T-helper 2 cell (primary cell): ENCODE measurements around the gene USP40.
"Not testable (repeated sequence)": the region's sequence is repeated elsewhere in the genome, so short reads cannot be mapped to it uniquely, and the experiment has no call there.

Experiments
- DNase-seq, 5 experiments: peaks; one replicate each; pipeline versions ENCODE4 v3.0.0 to v3.0.0-alpha.2; 2012 to 2022
- total RNA-seq, 2 donors: gene quantifications; one replicate each; lab custom pipeline; 2026; lab: John Stamatoyannopoulos, UW

USP40 gene, protein sequence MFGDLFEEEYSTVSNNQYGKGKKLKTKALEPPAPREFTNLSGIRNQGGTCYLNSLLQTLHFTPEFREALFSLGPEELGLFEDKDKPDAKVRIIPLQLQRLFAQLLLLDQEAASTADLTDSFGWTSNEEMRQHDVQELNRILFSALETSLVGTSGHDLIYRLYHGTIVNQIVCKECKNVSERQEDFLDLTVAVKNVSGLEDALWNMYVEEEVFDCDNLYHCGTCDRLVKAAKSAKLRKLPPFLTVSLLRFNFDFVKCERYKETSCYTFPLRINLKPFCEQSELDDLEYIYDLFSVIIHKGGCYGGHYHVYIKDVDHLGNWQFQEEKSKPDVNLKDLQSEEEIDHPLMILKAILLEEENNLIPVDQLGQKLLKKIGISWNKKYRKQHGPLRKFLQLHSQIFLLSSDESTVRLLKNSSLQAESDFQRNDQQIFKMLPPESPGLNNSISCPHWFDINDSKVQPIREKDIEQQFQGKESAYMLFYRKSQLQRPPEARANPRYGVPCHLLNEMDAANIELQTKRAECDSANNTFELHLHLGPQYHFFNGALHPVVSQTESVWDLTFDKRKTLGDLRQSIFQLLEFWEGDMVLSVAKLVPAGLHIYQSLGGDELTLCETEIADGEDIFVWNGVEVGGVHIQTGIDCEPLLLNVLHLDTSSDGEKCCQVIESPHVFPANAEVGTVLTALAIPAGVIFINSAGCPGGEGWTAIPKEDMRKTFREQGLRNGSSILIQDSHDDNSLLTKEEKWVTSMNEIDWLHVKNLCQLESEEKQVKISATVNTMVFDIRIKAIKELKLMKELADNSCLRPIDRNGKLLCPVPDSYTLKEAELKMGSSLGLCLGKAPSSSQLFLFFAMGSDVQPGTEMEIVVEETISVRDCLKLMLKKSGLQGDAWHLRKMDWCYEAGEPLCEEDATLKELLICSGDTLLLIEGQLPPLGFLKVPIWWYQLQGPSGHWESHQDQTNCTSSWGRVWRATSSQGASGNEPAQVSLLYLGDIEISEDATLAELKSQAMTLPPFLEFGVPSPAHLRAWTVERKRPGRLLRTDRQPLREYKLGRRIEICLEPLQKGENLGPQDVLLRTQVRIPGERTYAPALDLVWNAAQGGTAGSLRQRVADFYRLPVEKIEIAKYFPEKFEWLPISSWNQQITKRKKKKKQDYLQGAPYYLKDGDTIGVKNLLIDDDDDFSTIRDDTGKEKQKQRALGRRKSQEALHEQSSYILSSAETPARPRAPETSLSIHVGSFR
- total RNA-seq = 24.6 reads per million in 2 donors

DNA sequence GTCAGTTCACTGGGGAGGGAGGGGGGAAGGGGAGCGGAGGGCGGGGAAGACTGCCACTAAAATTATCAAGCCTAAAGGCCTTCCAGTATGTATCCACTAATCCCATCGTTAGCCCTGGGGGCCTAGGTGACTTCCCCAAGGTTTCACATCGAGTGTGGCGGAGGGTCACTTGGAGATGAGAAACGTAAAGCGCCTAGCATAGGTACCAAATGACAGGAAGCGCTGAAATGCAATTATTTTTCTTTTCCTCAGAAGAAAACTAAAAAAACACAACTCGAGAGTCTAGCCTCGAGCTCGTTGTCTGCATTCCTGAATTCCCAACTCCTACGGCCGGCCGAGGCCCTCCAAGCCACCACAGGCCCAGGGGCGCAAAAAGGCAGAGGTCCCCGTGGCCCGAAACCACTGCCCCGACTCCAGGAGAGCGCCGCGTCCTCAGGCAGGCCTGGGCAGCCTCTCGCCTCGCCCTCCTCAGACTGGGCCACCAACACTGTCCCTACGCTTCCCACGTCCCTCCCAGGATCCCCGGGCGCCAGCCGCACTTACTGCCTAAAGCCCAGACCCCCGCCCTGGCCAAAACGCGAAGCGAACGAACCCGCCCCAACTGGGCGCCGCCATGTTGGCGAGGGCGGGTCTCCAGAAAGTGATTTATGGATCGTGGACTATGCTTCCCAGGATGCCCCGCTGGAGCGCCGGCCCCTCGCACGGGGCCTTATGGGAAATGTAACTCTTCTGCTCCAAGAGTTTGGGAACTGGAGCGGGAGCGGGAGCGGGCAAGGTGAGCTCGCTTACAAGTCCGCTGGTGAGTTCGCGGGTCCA lies at the start of gene USP40:
TSS of gene USP40 (minus strand) at position 642 of the 816 bp plus-strand sequence. CDS start 1,228 bp downstream, outside the sequence.
- peak; percentile 15 to 72 (median 36) for DNase-seq

DNA sequence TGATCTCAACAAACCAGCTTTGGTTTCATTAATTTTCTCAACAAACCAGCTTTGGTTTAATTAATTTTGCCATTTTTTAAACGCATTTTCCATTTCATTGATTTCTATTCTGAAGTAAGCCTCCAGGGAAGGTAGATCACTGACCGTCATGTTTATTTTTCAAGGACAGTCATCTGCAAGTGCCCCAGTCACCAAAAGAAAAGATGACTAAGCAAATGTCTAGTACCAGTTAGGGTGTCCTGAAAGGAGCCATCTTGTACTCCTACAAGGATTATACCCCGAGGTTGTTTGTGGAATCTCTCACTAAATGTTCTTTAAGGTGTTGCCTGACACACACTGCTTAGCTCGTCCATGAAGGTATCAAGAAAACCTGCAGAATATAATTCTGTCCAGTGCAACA lies 44.7 kb upstream of the USP40 start:
- no peak for DNase-seq

DNA sequence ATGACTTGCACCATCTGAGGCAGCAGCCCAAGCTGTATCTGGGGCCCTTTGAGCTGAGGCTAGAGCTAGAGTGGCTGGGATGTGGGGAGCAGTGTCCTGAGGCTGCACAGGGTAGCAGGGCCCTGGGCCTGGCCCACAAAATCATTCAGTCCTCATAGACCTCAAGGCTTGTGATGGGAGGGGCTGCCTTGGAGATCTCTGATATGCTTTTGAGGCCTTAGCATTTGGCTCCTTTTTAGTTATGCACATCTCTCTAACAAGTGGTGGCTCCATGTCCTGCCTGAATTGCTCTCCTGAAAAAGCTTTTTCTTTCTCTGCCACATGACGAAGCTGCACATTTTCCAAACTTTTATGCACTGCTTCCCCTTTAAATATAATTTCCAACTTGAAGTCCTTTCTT lies 39.1 kb upstream of the USP40 start:
- DNase-seq = no peak

DNA sequence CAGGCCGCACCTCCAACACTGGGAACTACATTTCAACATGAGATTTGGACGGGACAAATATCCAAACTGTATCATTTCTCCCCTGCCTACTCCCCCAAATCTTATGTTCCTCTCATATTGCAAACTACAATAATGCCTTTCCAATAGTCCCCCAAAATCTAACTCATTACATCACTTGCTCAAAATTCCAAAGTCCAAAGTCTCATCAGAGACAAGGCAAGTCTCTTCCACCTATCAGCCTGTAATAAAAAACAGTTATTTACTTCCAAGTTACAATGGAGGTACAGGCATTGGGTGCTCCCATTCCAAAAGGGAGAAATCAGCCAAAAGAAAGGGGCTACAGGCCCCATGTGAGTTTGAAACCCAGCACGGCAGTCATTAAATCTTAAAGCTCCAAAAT lies 38.2 kb upstream of the USP40 start:
- no peak for DNase-seq

DNA sequence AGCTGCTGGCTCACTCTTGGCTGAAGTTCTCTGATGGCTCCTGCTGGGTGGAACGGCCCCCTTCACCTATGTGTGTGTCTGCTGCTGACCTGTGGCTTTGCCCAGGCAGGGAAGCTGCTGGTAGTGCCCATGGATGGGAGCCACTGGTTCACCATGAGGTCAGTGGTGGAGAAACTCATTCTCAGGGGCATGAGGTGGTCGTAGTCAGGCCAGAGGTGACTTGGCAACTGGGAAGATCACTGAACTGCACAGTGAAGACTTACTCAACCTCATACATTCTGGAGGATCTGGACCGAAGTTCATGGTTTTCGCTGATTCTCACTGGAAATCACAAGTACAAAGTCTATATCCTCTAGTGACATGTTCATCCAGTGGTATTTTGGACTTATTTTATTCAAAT lies 36.9 kb upstream of the USP40 start:
- DNase-seq = no peak

DNA sequence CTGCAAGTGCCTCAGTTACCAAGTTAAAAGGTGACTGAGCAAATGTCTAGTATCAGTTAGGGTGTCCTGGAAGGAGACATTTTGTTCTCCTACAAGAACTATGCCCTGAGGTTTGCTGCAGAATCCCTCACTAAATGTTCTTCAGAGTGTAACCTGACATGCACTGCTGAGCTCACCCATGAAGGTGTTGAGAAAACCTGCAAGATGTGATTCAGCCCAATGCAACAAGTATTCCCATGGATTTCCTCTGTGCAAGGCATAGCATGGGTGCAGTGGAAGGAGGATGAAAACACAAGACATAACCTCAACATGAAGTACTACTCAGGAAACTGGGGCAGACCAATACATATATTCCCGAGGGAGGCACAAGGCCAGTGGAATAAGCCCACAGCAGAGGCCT lies 35.5 kb upstream of the USP40 start:
- DNase-seq = no peak

DNA sequence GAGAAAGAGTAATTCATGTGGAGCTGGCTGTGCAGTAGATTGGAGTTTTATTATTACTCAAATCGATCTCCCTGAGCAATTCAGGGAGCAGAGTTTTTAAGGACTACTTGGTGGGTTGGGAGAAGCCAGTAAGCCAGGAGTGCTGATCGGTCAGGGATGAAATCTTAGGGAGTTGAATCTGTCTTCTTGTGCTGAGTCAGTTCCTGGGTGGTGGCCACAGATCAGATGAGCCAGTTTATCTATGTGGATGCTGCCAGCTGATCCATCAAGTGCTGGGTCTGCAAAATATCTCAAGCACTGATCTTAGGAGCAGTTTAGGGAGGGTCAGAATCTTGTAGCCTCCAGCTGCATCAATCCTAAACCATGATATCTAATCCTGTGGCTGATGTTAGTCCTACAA lies 33.8 kb upstream of the USP40 start:
- DNase-seq = no peak

DNA sequence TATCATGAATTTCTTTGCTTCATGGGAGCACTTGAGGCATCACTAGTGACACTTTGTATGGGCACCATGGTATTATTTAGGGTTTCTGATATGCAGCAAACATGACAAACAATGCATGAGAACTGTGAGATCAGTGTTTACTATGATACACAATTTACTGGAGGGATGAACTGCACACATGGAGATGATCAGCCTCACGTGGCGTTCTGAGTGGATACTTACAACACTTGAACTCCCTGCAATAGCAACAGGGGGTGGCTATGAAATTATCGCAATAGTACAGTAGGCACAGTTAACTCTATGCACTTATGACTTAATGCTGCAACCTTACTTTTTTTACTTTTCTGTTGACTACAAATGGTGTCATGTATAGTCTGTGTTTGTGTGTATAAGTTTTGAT lies 32.4 kb upstream of the USP40 start:
- DNase-seq = no peak

DNA sequence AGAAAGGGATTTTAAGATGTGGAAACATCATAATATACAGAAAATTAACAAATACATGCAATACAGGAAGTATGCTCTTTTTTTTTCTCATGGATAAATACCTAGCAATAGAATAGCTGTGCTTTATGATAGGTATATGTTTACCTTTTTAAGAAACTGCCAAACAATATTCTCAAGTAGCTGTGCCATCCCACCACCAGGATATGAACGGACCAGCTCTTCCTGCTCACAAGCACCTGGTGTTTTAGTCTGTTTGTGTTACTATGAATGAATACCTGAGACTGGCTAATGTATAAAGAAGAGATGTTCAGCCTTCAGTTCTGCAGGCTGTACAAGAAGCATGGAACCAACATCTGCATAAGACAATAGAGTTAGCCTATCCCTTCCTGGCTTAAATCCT lies 30.9 kb upstream of the USP40 start:
- no peak for DNase-seq

DNA sequence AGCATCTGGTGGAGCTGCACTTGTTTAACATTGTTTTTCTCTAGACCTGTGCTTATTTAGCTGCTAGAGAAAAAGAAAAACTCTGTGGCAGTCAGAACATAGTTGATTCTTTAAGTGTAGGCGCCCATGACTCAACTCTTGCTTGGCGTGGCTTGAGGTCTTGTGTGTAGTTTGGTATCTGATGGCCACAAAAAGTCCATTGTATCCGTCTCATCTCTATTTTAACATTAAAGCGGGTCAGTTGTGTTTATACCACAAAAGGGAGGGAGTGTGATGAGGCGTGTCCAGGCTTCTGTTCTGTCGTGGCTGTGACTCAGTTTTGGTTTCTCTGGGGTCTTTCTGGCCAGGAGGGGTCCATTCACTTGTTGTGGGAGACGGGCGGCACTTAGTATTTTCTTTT lies 26.6 kb upstream of the USP40 start:
- DNase-seq = peak in 1 of 5 experiments; percentile 17

DNA sequence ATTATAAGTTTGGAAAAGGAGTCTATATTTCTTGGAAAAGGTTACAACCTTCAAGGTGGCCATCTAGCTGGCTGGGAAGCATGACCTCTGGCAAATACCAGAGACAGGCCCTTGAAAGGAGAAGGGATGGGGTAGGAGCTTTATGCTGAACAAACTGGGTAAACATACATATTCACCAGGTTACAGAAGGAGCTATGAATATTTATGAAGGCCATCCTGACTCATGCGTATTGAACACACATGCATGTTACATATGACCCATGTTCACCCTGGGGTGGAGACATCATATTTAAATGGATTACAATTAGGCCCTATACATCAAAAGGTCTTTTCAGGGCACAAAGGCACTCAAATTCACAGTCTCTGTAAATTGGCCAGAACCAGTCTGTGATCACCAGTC lies 26.1 kb upstream of the USP40 start:
- DNase-seq = not testable (repeated sequence)

DNA sequence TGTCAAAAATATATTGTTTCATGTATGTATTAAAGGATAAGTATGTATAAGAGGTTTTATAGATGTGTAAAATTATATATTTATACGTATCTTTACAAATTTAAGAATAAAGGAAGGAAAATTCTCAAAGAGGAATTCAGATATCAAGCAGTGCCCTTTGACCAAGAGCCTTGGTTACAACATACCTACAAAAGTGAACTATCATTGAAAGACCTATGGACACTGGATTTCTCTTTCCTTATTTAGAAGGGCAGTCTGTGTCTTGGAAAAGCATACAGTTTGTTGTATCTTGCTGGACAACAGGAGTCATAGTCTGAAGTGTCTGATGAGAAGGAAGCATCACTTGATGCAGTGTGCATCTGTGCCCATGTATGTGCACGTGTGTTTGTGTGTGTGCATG lies 21.8 kb upstream of the USP40 start:
- no peak for DNase-seq

DNA sequence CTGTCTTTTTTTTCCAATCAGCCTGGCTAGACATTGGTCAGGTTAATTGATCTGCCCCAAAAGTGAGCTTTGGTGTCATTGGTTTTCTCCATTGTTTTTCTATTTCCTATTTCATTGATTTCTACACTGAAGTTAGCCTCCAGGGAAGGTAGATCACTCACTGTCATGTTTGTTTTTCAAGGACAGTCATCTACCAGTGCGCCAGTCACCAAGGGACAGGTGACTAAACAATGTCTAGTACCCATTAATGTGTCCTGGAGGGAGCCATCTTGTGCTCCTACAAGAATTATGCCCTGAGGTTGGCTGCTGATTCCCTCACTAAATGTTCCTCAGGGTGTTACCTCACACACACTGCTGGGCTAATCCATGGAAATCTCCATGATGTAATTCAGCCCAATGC lies 17.6 kb upstream of the USP40 start:
- DNase-seq = no peak

DNA sequence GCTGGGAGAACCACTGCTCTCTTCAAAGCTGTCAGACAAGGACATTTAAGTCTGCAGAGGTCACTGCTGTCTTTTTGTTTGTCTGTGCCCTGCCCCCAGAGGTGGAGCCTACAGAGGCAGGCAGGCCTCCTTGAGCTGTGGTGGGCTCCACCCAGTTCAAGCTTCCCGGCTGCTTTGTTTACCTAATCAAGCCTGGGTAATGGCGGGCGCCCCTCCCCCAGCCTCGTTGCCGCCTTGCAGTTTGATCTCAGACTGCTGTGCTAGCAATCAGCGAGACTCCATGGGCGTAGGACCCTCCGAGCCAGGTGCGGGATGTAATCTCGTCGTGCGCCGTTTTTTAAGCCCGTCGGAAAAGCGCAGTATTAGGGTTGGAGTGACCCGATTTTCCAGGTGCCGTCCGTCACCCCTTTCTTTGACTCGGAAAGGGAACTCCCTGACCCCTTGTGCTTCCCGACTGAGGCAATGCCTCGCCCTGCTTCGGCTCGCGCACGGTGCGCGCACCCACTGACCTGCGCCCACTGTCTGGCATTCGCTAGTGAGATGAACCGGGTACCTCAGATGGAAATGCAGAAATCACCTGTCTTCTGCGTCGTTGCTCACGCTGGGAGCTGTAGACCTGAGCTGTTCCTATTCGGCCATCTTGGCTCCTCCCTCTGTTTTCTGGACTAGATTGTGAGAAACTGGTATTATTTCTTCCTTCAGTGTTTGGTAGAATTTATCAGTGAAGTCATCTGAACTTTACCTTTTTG lies 16.8 kb upstream of the USP40 start:
- DNase-seq = not testable (repeated sequence)

DNA sequence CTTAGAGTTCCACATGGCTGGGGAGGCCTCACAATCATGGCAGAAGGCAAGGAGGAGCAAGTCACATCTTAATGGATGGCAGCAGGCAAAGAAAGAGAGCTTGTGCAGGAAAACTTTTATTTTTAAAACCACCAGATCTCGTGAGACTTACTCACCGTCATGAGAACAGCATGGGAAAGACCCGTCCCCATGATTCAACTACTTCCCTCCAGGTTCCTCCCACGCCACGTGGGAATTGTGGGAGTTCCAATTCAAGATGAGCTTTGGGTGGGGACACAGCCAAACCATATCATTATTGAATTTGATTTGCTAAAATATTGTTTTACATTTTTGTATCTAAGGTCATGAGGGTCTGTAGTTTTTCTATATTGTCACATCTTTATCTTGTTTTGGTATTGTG lies 10.8 kb upstream of the USP40 start:
- DNase-seq = not testable (repeated sequence)

DNA sequence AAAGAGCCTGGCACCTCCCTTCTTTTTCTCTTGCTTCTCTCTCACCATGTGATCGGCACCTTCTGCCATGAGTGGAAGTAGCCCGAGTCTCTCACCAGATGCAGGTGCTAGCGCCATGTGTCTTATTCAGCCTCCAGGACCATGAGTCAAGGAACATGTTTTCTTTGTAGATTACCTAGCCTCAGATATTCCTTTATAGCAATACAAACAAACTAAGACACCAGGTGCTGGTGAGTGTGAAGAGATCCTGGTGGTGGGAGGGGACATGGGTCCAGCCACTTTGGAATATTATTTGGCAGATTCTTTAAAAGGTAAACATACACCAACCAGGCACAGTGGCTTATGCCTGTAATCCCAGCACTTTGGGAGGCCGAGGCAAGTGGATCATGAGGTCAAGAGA lies 5.9 kb upstream of the USP40 start:
- DNase-seq = no peak

DNA sequence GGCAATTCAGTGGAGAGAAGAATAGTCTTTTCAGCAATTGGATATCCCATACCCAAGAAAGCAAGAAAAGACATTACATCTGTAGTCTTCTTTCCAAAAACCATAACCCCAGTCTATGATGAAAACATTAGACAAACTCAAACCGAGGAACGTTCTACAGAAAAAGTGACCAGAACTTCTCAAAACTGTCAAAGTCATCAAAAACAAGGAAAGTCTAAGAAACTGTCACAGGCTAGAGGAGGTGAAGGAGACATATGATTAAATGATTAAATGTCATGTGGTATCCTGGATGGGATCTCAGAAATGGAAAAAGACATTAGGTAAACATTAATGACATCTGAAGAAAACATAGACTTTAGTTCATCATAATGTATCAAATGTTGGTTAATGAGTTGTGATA lies 4.9 kb upstream of the USP40 start:
- DNase-seq = no peak

DNA sequence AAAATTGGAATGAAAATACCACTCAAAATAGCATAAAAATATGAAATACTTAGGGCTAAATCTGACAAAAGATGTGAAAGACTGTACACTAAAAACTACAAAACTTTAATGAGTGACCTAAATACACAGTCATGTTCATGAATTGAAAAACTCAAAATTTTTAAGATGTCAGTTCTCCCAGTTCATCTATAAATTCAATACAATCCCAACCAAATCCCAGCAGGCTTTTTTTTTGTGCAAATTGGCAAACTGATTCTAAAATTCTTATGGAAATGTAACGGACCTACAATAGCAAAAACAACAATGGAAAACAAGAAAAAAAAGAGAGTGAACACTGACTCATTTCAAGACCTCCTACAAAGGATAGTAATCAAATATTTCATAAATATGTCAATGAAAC lies 4.4 kb upstream of the USP40 start:
- DNase-seq = no peak

DNA sequence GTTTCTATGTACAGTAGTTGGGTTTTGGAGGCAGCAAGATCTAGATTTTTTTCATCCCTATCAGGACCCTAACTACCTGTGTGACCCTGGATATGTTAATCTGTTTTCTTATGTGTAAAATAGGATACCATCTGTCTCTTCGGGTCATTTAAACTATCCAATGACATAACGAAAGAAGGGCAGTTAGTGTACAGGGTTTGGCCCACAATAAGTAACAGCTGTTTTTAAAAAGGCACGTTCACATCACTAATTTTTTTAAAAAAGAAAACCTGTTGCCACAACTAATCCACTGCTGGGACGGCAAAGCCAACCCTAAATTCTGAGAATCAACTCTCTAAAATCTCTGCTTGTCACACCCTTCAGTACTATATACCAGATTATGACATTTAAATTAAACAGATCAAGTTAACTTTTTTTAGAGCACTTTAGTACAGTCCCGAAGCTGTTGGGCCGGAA lies 869 bp downstream of the USP40 start:
- peak in 1 of 5 experiments; percentile 32 for DNase-seq

DNA sequence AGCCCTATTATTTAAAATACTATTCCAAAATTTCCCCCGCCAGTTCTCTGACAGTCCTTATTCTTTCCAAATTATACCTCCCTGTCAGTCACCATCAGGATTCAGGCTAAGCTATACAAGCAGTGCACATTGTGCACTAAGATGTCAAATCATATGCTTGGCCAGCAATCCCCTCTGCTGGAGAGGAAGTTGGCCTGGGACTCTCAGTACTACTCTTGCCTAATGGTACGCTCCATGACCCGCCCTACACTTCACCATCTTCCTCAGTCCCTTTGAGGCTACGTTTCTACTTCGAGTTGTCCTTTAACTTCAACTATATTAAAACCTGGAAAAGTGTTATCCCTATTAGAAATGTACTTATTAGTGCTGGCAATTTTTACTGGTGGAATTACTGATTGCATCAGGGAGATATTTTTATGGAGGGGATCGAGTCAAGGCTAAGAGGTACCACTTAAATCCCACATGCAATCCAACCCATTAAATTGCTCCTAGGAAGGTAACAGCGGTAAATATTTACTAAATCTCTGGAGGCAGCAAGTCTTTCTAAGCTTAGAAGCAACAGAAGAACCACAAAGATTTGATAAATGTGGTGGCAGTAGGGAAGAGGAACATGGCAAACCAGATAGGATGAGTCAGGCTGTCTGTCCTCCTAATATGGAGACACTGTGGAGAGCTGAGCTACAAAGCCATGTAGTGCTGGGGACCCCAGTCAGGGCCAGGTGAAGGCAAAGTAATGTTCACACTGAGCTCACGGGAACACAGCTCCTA lies 2.7 kb downstream of the USP40 start:
- no peak for DNase-seq
